Kidney (tissue), 14 donors: ENCODE results near the gene ERGIC1. TPM values are rescaled to one million over a fixed set of nuclear protein-coding genes. Genes with fewer than 3 reads are reported as not detected.
A peak's percentile ranks its signal among the peaks of the same experiment; 100 is the strongest.

Experiments
- DNase-seq, 5 donors: peaks; one replicate each; pipeline ENCODE4 v3.0.0-alpha.2; 2013 to 2020
- FAIRE-seq: peaks from 2 replicates; lab custom pipeline; 2012; peaks lifted over from hg19 to GRCh38; lab: Jason Lieb, UNC
- H3K27ac ChIP-seq, 2 donors: one replicate each; pipeline ENCODE4 v1.7.0; 2013; ENCODE audit warnings: low read depth in 2 of 2, low read length in 2 of 2, inconsistent platforms in 1 of 2
- H3K27me3 ChIP-seq: one replicate; pipeline ENCODE4 v1.7.1; 2013; ENCODE audit warnings: low read length, inconsistent platforms; ENCODE audit not compliant: control insufficient read depth, insufficient read depth
- H3K36me3 ChIP-seq, 3 donors: one replicate each; pipeline versions ENCODE4 v1.7.0 to v1.7.1; 2013; ENCODE audit warnings: low read length in 3 of 3, control low read depth in 1 of 3, inconsistent platforms in 1 of 3; ENCODE audit not compliant: insufficient read depth in 3 of 3, control insufficient read depth in 2 of 3
- H3K4me1 ChIP-seq, 3 donors: one replicate each; pipeline versions ENCODE4 v1.7.0 to v1.7.1; 2013; ENCODE audit warnings: low read length in 3 of 3, inconsistent platforms in 1 of 3, low read depth in 1 of 3; ENCODE audit not compliant: control insufficient read depth in 2 of 3, insufficient read depth in 2 of 3
- H3K4me3 ChIP-seq, 3 donors: one replicate each; pipeline versions ENCODE4 v1.7.0 to v1.8.1; 2013; ENCODE audit warnings: low read length in 3 of 3, control low read depth in 1 of 3, inconsistent platforms in 1 of 3
- H3K9ac ChIP-seq, 3 donors: one replicate each; pipeline versions ENCODE4 v1.7.0 to v1.7.1; 2013; ENCODE audit warnings: low read length in 3 of 3, control low read depth in 1 of 3, inconsistent platforms in 1 of 3
- H3K9me3 ChIP-seq, 3 donors: one replicate each; pipeline versions ENCODE4 v1.7.0 to v1.7.1; 2013; ENCODE audit warnings: low read length in 3 of 3, control low read depth in 1 of 3, inconsistent platforms in 1 of 3; ENCODE audit not compliant: control insufficient read depth in 2 of 3, insufficient read depth in 1 of 3
- CTCF ChIP-seq: IDR thresholded peaks from 3 replicates; pipeline ENCODE4 v1.5.1; 2012; ENCODE audit warnings: mild to moderate bottlenecking, moderate library complexity, borderline replicate concordance; ENCODE audit not compliant: insufficient read depth; ENCODE audit errors: extremely low read depth
- intact Hi-C: fragments of 100-400 bp; cut with DNase I; formaldehyde crosslinking; loops from one replicate; pipeline ENCODE4 v1.11.1; 2022
- polyA plus RNA-seq: library from polyadenylated mRNA; stranded (reverse); fragments of 350-450 nt; fragmentation: Illumina TruSeq; extraction: RNeasy Lipid Tissue Mini Kit (QIAGEN cat#74804); gene quantifications from one replicate; pipeline ENCODE4 v1.2.3, GENCODE V29; 2014; ENCODE audit warnings: low read depth, low replicate concordance; ENCODE audit not compliant: insufficient read depth
- total RNA-seq: library from RNA; stranded (reverse); fragmentation: NEBNext Ultra II Directional; extraction: Animal tissue kit (Norgen Biotek cat#: 25700); gene quantifications from one replicate; pipeline ENCODE4 v1.2.1, GENCODE V29; 2021
- donor health status: control.
- donor health status: control.
- donor health status: control.
- donor health status: control.
- donor health status: control.
- donor health status: DM: yes; HTN: yes; CAD: no.
- donor health status: Normal renal cell carcinoma (clear cell type).

Gene ERGIC1
- total and polyA plus RNA-seq, 2 donors from 2014 or later: 88.0 to 183 TPM

GRCh38 chr5:172795318-172795977, 38.6 kb upstream of the ERGIC1 start:
- peaks cover 0 to 9% (median 2%) of the 10 kb centered on the region in 3 donors for H3K4me1 ChIP-seq

GRCh38 chr5:172796306-172796705, 37.7 kb upstream of the ERGIC1 start:
- Histone ChIP-seq H3K27ac (peak overlapping the region in 1 of 2 donors; percentile 1), H3K9ac (no peak overlapping the region), H3K9me3 (no peaks in the 10 kb centered on the region), H3K4me3 (no peak overlapping the region), H3K4me1 (peaks cover 0 to 9% (median 2%) of the 10 kb centered on the region in 3 donors), H3K27me3 (no peaks in the 10 kb centered on the region), H3K36me3 (no peaks in the 10 kb centered on the region)
- FAIRE-seq (no peak), DNase-seq (no peak)
- intact Hi-C loops: no loop called here
- no peak for TF ChIP-seq CTCF

More at GRCh38 chr5:172795318-172795977, 38.6 kb upstream of the ERGIC1 start:
- H3K9me3 ChIP-seq: no peaks in the 10 kb centered on the region
- DNase-seq (peak; percentile 88 to 97 (median 92)), FAIRE-seq (no peak)
- H3K9ac ChIP-seq: no peak overlapping the region
- no peak overlapping the region for H3K4me3 ChIP-seq
- TF ChIP-seq CTCF: no peak
- intact Hi-C loops: no loop called here
- H3K27ac ChIP-seq: peak overlapping the region; percentile 2 to 24
- H3K36me3 ChIP-seq: no peaks in the 10 kb centered on the region
- H3K27me3 ChIP-seq: no peaks in the 10 kb centered on the region

- TF ChIP-seq CTCF: no peak
- peaks cover 0 to 9% (median 2%) of the 10 kb centered on the region in 3 donors for H3K4me1 ChIP-seq
- no peaks in the 10 kb centered on the region for H3K36me3 ChIP-seq
- no peaks in the 10 kb centered on the region for H3K9me3 ChIP-seq
- DNase-seq (no peak), FAIRE-seq (no peak)
- H3K4me3 ChIP-seq: no peak overlapping the region
- intact Hi-C loops: no loop called here
- no peaks in the 10 kb centered on the region for H3K27me3 ChIP-seq
- peak overlapping the region in 1 of 2 donors; percentile 41 for H3K27ac ChIP-seq
- no peak overlapping the region for H3K9ac ChIP-seq
Measured at GRCh38 chr5:172797771-172798191, 36.3 kb upstream of the ERGIC1 start.
